Breast epithelium (tissue), 4 donors: Measurements from ENCODE around the gene PRDM15. TPM values are rescaled to one million over a fixed set of nuclear protein-coding genes. Genes with fewer than 3 reads are reported as not detected.

Experiments used
- DNase-seq, 2 donors: peaks; one replicate each; pipeline ENCODE4 v3.0.0-alpha.2; 2019; ENCODE audit warnings: low spot score in 2 of 2
- H3K27ac ChIP-seq, 2 donors: fragments of 200-600 bp; sonication (generic) in 1 of 2; one replicate each; pipeline ENCODE4 v1.5.1; 2016 to 2019; ENCODE audit warnings: mild to moderate bottlenecking in 1 of 2
- H3K27me3 ChIP-seq, 2 donors: fragments of 200-600 bp; sonication (generic) in 1 of 2; one replicate each; pipeline versions ENCODE4 v1.5.1 to v1.6.0; 2017 to 2019; ENCODE audit warnings: control low read depth in 1 of 2, mild to moderate bottlenecking in 1 of 2
- H3K36me3 ChIP-seq: fragments of 200-600 bp; one replicate; pipeline ENCODE4 v1.5.1; 2019
- H3K4me1 ChIP-seq, 2 donors: fragments of 200-600 bp; sonication (generic); one replicate each; pipeline ENCODE4 v1.5.1; 2016 to 2019; ENCODE audit warnings: control low read depth in 1 of 2
- H3K4me3 ChIP-seq, 3 donors: fragments of 200-600 bp; sonication (generic); 1 replicate in 2 of 3; 2 replicates in 1 of 3; pipeline ENCODE4 v1.5.1; 2016 to 2019; ENCODE audit warnings: mild to moderate bottlenecking in 3 of 3, moderate library complexity in 2 of 3
- H3K9me3 ChIP-seq, 2 donors: fragments of 200-600 bp; sonication (generic) in 1 of 2; one replicate each; pipeline ENCODE4 v1.5.1; 2016 to 2019; ENCODE audit warnings: control low read depth in 1 of 2
- POLR2A ChIP-seq: fragments of 450-650 bp; IDR thresholded peaks from one replicate; pipeline ENCODE4 v1.6.1; 2016; ENCODE audit warnings: antibody characterized with exemption, mild to moderate bottlenecking, moderate library complexity
- POLR2AphosphoS5 ChIP-seq, 3 donors: sonication (generic); formaldehyde crosslinking; IDR thresholded peaks; one replicate each; pipeline ENCODE4 v1.6.1; 2017; ENCODE audit warnings: antibody characterized with exemption in 3 of 3
- intact Hi-C: fragments of 100-400 bp; cut with DNase I; formaldehyde crosslinking; loops from one replicate; pipeline ENCODE4 v1.15.1; 2023; ENCODE audit warnings: low total_unique reads
- total RNA-seq, 3 donors: library from RNA; depleted of rRNA; stranded (reverse); fragments of >200 nt; gene quantifications; one replicate each; pipeline ENCODE4 v1.1.0, GENCODE V29; 2016
- TF ChIP-seq, protein P1 (sequence below), 3 donors: fragments of 450-650 bp; IDR thresholded peaks; one replicate each; pipeline ENCODE4 v1.5.1; 2016 to 2017; ENCODE audit warnings: antibody characterized with exemption in 3 of 3, mild to moderate bottlenecking in 3 of 3, moderate library complexity in 3 of 3

Gene PRDM15
- total RNA-seq, 3 donors from 2014 or later: 6.6 to 14.1 (median 9.2) TPM

DNA sequence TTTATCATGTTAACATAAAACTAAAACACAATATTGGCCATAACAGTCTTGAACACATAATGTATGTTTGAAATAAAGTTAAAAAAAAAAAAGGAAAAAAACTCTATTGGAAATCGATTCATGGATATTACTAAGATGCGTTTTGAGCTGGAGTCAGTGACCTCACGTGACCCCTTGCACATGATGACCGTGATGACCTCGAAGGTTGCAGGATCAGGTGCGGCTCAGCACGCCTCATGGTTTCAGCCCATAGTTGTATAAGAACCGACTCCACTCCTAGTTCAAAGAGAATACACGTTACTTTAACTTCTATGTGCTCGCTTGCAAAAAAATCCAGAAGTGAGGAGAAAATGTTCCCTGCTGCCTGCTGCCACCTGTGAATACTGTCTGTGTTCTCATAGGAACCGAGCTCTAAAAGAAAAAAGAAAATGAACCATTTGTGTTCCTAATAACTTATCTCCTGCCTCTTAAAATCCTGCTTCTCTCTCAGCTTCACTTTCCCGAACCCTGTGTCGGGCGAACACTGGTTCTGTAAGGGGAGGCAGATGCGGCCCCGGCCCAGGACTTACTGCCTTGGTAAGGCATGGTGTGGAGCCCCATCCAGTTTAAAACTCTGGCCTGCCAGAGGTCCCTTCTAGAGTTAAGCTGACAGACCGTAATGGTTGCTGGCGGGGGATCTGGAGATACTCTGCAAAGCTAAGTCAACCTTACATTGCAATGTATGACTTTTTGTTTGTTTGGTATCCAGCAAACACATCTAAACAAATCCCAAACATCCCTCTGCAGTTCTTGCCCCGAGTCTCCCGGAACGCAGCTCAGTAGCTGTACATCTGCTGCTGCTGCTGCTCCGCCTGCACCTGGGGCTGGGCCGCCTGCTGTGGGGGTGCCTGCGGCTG lies 78.5 kb downstream of the PRDM15 start:
- no peak overlapping the region for H3K4me3 ChIP-seq
- TF ChIP-seq POLR2AphosphoS5 (IDR thresholded peaks at IDR 0.05): no peak
- TF ChIP-seq, protein P1, sequence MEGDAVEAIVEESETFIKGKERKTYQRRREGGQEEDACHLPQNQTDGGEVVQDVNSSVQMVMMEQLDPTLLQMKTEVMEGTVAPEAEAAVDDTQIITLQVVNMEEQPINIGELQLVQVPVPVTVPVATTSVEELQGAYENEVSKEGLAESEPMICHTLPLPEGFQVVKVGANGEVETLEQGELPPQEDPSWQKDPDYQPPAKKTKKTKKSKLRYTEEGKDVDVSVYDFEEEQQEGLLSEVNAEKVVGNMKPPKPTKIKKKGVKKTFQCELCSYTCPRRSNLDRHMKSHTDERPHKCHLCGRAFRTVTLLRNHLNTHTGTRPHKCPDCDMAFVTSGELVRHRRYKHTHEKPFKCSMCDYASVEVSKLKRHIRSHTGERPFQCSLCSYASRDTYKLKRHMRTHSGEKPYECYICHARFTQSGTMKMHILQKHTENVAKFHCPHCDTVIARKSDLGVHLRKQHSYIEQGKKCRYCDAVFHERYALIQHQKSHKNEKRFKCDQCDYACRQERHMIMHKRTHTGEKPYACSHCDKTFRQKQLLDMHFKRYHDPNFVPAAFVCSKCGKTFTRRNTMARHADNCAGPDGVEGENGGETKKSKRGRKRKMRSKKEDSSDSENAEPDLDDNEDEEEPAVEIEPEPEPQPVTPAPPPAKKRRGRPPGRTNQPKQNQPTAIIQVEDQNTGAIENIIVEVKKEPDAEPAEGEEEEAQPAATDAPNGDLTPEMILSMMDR (IDR thresholded peaks at IDR 0.05): no peak
- no peak for TF ChIP-seq POLR2A
- no peaks in the 10 kb centered on the region for H3K27me3 ChIP-seq
- H3K4me1 ChIP-seq: peaks cover 8 to 10% of the 10 kb centered on the region in 2 donors
- peak in 1 of 2 donors; percentile 48 for DNase-seq
- intact Hi-C loops: no loop called here
- peak overlapping the region in 1 of 2 donors; percentile 14 for H3K27ac ChIP-seq
- H3K9me3 ChIP-seq: no peaks in the 10 kb centered on the region
- no peaks in the 10 kb centered on the region for H3K36me3 ChIP-seq

DNA sequence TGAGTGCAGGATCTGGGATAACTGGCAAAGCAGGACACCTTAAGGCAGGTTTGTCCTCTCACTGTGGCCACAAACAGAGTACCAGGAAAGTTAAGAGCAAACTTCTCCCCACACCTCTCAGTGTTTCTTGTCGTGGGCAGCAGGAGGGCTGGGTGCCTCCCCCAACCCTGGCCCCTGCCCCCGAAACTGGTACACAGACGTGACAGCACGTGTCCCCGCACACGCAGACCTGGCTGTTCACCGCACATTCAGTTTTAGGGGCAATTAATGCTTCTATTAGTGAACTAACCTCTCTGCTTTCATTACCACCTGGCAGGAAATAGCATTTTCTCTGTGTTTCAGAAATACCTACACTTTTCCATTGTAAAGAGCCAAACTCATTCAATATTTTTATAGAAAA lies 79.4 kb downstream of the PRDM15 start:
- peak in 1 of 2 donors; percentile 14 for DNase-seq
- intact Hi-C loops: no loop called here
- no peak overlapping the region for H3K4me3 ChIP-seq

DNA sequence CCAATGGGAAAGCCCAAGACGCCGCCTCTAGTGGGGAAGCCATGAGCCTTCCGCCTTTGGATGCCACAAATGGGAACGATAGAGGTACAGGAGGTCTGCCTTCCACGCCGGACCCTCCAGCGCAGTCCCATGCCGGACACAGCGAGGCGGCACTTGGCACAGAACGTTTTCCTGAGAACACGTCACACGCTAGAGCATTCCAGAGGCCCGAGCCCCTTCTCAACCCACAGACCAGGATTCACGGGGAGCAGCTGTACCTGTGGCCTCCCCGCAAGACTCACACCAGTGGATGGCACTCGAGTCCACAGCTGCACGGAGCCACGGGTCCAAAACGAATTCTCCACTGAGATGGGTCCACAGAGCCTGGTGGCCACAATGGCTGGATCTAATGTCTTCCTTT lies 80.8 kb downstream of the PRDM15 start:
- Histone ChIP-seq H3K9me3 (no peaks in the 10 kb centered on the region), H3K27me3 (no peaks in the 10 kb centered on the region), H3K27ac (peak overlapping the region in 1 of 2 donors; percentile 29), H3K4me1 (peaks cover 7% of the 10 kb centered on the region in 2 donors), H3K4me3 (no peak overlapping the region), H3K36me3 (no peaks in the 10 kb centered on the region)
- intact Hi-C loops: no loop called here
- TF ChIP-seq POLR2AphosphoS5 (IDR thresholded peaks at IDR 0.05) (no peak), POLR2A (no peak)
- TF ChIP-seq, protein P1 (IDR thresholded peaks at IDR 0.05): no peak
- peak in 1 of 2 donors; percentile 43 for DNase-seq

More for the DNA sequence above, 79.4 kb downstream of the PRDM15 start:
- H3K4me1 ChIP-seq: peaks cover 8 to 10% of the 10 kb centered on the region in 2 donors
- H3K27me3 ChIP-seq: no peaks in the 10 kb centered on the region
- no peaks in the 10 kb centered on the region for H3K36me3 ChIP-seq
- H3K9me3 ChIP-seq: no peaks in the 10 kb centered on the region
- TF ChIP-seq, protein P1 (IDR thresholded peaks at IDR 0.05): no peak
- TF ChIP-seq POLR2A (no peak), POLR2AphosphoS5 (IDR thresholded peaks at IDR 0.05) (no peak)
- peak overlapping the region; percentile 75 to 76 for H3K27ac ChIP-seq

DNA sequence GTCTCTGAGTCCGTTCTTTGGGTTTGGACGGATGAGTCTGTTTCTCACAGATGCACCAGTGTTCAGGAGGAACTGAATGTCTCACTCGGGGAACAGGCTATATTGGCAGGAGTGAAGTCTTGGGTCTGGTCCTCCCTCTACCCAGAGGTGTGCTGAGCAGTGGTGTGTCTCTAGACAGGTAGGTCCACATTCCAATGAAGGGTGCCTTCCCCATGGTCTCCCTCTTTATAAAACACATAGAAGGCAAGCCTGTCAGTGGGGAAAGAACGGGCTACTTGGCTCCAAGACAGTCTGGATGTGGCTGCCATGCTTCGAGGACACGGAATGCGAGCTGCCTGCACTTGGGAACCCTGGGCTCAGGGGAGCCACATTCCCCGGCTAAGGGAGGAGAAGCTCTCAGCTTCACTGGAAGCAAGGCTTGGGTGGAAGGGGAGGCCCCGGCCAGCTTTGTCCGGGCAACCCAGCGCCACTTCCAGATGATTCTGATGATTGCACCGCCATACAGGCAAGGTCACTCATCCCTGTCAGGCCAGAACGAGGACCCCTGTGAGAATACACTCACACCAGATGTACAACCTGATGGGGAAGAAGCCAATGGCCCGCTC lies 82.6 kb downstream of the PRDM15 start:
- Histone ChIP-seq H3K4me3 (no peak overlapping the region), H3K9me3 (peaks cover 5 to 12% of the 10 kb centered on the region in 2 donors), H3K4me1 (no peaks in the 10 kb centered on the region), H3K36me3 (no peaks in the 10 kb centered on the region), H3K27ac (peak overlapping the region in 1 of 2 donors; percentile 29), H3K27me3 (no peaks in the 10 kb centered on the region)
- peak in 1 of 2 donors; percentile 25 for DNase-seq
- TF ChIP-seq, protein P1 (IDR thresholded peaks at IDR 0.05): no peak
- no peak for TF ChIP-seq POLR2A
- TF ChIP-seq POLR2AphosphoS5 (IDR thresholded peaks at IDR 0.05): no peak
- intact Hi-C loops: no loop called here

DNA sequence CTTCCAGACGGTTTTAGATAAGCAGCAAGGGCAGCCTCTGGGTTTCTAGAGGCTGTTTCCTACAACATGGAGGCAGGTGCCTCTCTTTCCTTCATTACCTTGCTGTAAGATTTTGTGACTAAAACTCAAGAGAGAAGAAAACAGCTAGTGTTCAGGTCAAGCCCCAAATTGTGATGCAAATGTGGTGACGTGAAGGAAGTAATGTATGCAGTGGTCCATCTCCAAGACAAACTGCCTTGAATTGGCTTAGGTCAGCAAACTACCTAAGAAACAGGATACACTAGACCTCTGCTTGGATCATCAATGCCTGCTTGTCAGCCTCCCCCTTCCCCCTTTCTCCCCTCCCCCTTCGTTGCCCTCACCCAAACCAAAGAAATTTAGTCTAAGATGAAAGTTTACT lies 83.4 kb downstream of the PRDM15 start:
- DNase-seq: peak in 1 of 2 donors; percentile 20
- no peaks in the 10 kb centered on the region for H3K27me3 ChIP-seq
- no peaks in the 10 kb centered on the region for H3K4me1 ChIP-seq
- no peak overlapping the region for H3K27ac ChIP-seq
- TF ChIP-seq, protein P1 (IDR thresholded peaks at IDR 0.05): no peak
- TF ChIP-seq POLR2AphosphoS5 (IDR thresholded peaks at IDR 0.05) (no peak), POLR2A (no peak)
- peaks cover 5 to 12% of the 10 kb centered on the region in 2 donors for H3K9me3 ChIP-seq
- intact Hi-C loops: no loop called here
- no peak overlapping the region for H3K4me3 ChIP-seq
- H3K36me3 ChIP-seq: no peaks in the 10 kb centered on the region
